K562 treated with DMSO at 1 percent for 12 hours (cell line): ENCODE results near the gene MAPKBP1. TPM values are rescaled to one million over a fixed set of nuclear protein-coding genes. Genes with fewer than 3 reads are reported as not detected.

Source experiments
- total RNA-seq: library from RNA; unstranded; fragments of 300-600 nt; gene quantifications from 2 replicates; pipeline ENCODE4 v1.2.3, GENCODE V29; 2022; ENCODE audit not compliant: insufficient read depth

Gene MAPKBP1
- 4.6 and 14.1 TPM in 2 replicates for total RNA-seq

GRCh38 chr15:41774062-41774881 is at the start of gene MAPKBP1:
TSS of gene MAPKBP1 (plus strand) at chr15:41774484. CDS start at chr15:41775276, 792 bp downstream.

GRCh38 chr15:41827880-41828806 is 53.9 kb downstream of the MAPKBP1 start, which contains the start of gene JMJD7:
TSS of gene JMJD7 (plus strand) at chr15:41828092. CDS start at chr15:41828125, 33 bp downstream.

GRCh38 chr15:41838400-41838897 is 64.2 kb downstream of the MAPKBP1 start, which contains the start of gene PLA2G4B:
TSS of gene PLA2G4B (plus strand) at chr15:41838847. CDS start at chr15:41838914, 67 bp downstream.

Other genes with a start within 250 kb of the MAPKBP1 start
- 21.7 and 40.3 TPM in 2 replicates for gene RPAP1, start 230.2 kb upstream of the MAPKBP1 start, total RNA-seq
- 19.1 and 22.3 TPM in 2 replicates for gene TYRO3, start 215.3 kb upstream of the MAPKBP1 start, total RNA-seq
- gene MGA, start 114.1 kb upstream of the MAPKBP1 start, total RNA-seq, result 1.5 and 16.1 TPM in 2 replicates
- 14.0 and 18.8 TPM in 2 replicates for gene JMJD7, start 53.6 kb downstream of the MAPKBP1 start, total RNA-seq
- 6.9 and 9.4 TPM in 2 replicates for gene PLA2G4B, start 64.4 kb downstream of the MAPKBP1 start, total RNA-seq
- not detected in 2 replicates for gene SPTBN5, start 119.6 kb downstream of the MAPKBP1 start, total RNA-seq
- 5.6 and 8.3 TPM in 2 replicates for gene EHD4, start 198.1 kb downstream of the MAPKBP1 start, total RNA-seq
- not detected in 2 replicates for gene PLA2G4E, start 246.6 kb downstream of the MAPKBP1 start, total RNA-seq